HG02798 (cell line): Measurements from ENCODE around the gene TACR3.
A peak's percentile ranks its signal among the peaks of the same experiment; 100 is the strongest.
"Not testable (repeated sequence)": the region's sequence is repeated elsewhere in the genome, so short reads cannot be mapped to it uniquely, and the experiment has no call there.

Source experiments
- ATAC-seq: cut with Tn5 transposase; IDR thresholded peaks from one replicate; pipeline ENCODE4 v1.9.1; 2021; ENCODE audit warnings: mild to moderate bottlenecking; ENCODE audit not compliant: unreplicated experiment, poor library complexity

The TACR3 gene

GRCh38 chr4:103719830-103720207, at the start of gene TACR3:
TSS of gene TACR3 (minus strand) at chr4:103719985. CDS start at chr4:103719675, 310 bp downstream.
- ATAC-seq = no peak

- peak; percentile 68 for ATAC-seq
Measured at GRCh38 chr4:103757631-103758030, 37.8 kb upstream of the TACR3 start.

DNA sequence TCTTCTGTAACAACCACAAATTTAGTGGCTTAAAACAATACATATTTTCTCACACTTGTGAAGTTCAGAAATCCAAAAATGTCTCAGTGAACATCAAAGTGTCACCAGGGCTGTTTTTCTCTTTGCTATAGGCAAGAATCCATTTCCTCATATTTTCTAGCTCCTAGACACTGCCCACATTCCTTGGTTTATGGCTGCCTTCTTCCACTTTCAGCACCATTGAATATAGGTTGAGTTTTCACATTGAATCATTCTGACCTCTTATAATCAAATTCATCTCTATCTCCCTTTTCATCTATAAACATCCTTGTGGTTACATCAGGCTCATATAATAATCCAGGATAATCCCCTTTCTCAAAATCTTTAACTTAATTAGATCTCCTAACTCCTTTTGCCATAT, 37.0 kb upstream of the TACR3 start:
- ATAC-seq = no peak

GRCh38 chr4:103754844-103755243, 35.1 kb upstream of the TACR3 start:
- ATAC-seq = no peak

DNA sequence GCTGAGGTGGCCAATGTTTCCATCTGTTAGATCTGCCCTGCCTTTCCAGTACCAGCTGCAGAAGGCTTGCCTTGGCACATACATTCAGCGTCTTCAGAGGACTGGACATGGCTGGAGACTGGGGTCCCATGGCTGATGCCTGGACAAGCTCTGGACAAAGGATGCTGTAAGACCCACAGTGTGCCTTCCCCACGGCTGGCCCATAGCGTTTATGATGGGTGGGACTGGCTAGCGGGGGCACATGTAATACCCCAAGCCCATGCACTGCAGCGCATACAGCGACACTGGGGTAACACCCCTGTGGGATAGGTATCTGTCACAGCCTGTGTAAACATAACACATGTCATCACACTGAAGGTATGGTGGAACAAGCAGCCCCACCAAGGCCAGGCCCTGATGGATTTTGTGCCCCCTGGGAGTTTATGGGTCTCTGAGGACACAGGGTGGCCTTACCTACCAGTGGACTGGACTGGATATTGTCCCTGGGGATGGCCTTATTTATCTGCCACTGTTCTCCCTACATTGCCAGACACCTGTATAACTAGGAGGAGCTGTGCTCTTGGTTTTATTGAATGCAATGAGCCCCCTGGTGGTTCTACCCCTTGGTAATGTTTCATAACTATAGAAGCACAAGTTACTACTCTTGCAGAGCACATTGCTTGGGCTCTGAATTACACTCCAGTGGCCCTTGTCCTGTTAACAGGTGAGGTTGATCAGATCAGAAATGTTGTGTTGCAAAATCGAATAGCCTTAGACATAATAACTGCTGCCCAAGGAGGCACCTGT, 34.3 kb upstream of the TACR3 start:
- no peak for ATAC-seq

GRCh38 chr4:103723150-103723549, 3.4 kb upstream of the TACR3 start:
- ATAC-seq = not testable (repeated sequence)

- no peak for ATAC-seq
Measured at GRCh38 chr4:103721251-103721650, 1.5 kb upstream of the TACR3 start.

- no peak for ATAC-seq
Measured at GRCh38 chr4:103720661-103721060, 876 bp upstream of the TACR3 start.

DNA sequence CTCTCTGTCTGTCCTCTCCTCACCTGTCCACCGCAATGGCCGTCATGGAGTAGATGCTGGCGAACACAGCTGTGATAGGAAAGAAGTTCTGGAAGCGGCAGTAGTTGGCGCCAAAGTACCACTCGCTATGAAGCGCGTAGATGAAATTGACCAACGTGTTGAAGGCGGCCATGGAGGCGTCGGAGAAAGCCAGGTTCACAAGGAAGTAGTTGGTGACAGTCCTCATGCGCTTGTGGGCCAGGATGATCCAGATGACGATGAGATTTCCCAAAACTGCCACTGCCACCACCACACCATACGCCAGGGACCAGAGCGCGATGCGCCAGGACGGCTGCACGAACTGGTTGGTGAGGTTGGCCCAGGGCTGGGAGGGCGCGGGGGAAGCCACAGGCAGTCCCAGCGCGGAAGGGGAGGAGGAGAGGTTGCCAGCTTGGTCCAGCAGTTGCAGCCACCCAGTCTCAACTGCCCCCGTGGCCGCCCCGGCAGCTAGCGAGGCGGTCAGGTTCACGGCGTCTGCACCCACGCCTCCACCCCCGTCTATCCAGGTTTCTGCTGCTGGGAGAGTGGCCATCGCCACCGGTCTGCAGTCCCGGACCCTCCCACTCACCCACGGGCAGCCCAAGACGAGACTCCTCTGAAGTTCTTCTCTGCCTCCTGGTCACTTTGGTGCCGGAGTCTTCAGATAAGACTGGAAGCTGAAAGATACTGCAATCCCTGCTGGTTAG, 518 bp downstream of the TACR3 start:
- no peak for ATAC-seq

- no peak for ATAC-seq
Measured at GRCh38 chr4:103692615-103693014, 27.2 kb downstream of the TACR3 start.

DNA sequence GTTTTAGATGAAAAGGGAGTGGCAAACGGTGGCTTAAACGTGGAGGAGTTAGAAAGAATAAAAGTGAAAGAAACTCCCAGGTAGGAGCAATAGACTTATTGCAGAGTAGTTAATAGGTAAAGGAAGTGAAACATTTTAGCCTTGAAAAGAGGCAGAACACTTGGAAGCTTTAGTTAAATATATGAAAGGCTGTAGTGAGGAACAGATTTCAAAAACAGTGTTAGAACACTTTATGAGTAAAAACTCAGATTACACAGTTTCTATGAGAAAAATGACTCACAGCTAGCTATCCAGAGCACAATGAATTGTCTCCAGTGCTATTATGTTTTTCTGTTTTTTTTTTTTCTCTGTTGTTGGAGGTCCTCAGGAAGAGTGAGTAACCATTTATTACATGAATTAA, 45.8 kb downstream of the TACR3 start:
- no peak for ATAC-seq

GRCh38 chr4:103666764-103667163, 53.0 kb downstream of the TACR3 start:
- ATAC-seq = not testable (repeated sequence)

DNA sequence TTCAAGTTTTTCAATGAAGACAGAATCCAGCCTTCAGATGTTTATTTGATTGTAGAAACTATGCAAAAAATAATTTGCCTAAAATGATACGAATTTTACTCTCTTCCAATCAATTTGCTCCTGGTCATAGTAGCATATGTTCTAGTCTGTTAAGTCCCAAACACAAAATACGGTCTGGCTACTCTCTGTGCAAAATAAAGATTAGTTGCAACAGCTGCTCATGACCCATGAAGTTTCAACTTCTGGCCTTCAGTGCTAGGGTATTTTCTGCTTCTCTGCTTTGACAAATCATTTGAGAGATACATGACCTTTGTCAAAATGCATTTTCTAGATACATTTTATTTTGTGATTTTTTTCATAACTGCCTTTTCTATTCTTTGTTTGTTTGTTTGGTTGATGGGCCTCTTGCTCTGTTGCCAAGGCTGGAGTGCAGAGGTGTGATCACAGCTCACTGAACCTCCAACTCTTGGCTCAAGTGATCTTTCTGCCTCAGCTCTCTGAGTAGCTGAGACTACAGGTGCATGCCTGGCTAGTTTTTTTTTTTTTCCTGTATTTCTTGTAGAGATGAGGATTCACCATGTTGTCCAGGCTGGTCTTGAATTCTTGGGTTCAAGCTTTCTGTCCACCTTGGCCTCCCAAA, 55.2 kb downstream of the TACR3 start:
- no peak for ATAC-seq

DNA sequence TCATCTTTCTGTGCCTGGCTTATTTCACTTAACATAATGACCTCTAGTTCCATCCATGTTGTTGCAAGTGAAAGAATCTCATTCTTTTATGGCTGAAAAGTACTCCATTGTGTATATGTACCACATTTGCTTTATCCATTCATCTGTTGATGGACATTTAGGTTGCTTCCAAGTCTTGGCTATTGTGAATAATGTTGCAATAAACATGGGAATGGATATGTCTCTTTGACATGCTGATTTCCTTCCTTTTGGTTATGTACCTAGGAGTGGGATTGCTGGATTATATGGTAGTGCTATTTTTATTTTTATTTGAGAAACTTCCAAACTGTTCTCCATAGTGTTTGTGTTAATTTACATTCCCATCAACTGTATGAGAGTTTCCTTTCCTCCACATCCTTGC, 71.2 kb downstream of the TACR3 start:
- no peak for ATAC-seq

DNA sequence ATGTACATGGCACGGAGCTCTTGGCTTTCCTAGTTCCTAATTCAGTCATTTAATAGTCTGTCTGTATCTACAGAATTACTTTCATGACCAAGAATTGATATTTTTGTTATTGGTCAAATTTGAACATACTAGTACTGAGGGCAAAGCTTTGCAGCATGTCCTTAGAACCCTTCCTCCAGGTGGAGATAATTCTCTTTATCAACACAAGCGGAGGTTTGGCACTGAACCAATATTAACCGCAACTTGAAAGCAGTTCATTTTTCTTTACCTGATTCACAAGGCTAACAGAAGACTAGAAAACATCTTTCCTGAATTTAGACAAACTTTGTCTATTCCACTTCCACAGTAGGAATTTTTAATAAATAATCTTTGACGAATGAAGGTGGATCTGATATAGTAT, 73.8 kb downstream of the TACR3 start:
- no peak for ATAC-seq

GRCh38 chr4:103634236-103634635, 85.5 kb downstream of the TACR3 start:
- ATAC-seq = no peak

DNA sequence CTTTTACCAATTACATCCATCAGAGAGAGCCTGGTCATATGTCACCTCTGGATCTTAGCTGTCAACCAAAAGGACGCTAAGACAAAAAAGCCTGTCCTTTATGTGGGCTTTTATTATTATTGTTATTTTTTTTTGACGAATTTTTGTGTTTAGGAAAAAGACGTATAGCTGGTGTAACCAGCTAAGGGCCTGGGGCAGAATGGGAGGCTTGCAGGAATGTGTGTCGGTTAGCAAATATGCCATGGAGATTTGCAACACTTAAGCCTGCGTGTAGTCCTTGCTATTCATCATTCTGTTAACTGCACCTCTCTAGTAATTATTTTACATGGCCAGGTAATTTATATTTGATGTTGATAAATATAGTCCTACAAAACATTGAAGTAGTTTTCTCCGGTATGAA, 93.5 kb downstream of the TACR3 start:
- ATAC-seq = no peak

DNA sequence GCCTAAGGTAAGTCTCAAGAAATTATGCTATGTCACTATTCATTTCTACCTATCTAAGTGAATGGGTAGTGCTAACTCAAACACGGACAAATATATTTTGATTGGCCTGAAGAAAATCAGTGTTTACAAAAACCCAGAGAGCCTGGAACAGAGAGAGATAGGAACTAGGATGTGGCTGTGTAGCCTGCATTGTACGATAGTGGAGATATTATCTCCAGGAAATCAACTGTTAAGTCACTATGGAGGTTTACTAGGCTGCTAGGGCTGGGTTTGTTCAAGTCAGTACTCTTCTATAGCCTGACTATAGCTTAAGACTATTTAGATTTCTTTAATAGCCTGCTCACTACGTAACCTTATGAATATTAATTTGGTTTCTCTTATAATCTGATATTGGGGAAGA, 127.9 kb downstream of the TACR3 start:
- no peak for ATAC-seq

GRCh38 chr4:103567591-103567990, 152.2 kb downstream of the TACR3 start:
- no peak for ATAC-seq

DNA sequence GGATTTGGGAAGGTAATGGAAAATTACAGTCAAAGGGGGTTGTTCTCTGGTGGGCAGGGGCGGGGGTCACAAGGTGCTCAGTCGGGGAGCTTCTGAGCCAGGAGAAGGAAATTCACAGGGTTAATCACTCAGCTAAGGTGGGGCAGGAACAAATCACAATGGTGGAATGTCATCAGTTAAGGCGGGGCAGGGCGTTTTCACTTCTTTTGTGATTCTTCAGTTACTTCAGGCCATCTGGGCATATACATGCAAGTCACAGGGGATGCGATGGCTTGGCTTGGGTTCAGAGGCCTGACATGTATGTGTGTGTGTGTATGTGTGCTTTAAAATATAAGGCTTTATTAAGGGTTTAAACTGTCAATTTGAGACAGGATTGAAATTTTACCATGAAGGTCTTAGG, 160.6 kb downstream of the TACR3 start:
- not testable (repeated sequence) for ATAC-seq
